HG03139 (cell line): ENCODE results near the gene FBXO24.

Experiments used
- ATAC-seq: cut with Tn5 transposase; IDR thresholded peaks from one replicate; pipeline ENCODE4 v1.9.1; 2021; ENCODE audit not compliant: unreplicated experiment

Gene FBXO24

DNA sequence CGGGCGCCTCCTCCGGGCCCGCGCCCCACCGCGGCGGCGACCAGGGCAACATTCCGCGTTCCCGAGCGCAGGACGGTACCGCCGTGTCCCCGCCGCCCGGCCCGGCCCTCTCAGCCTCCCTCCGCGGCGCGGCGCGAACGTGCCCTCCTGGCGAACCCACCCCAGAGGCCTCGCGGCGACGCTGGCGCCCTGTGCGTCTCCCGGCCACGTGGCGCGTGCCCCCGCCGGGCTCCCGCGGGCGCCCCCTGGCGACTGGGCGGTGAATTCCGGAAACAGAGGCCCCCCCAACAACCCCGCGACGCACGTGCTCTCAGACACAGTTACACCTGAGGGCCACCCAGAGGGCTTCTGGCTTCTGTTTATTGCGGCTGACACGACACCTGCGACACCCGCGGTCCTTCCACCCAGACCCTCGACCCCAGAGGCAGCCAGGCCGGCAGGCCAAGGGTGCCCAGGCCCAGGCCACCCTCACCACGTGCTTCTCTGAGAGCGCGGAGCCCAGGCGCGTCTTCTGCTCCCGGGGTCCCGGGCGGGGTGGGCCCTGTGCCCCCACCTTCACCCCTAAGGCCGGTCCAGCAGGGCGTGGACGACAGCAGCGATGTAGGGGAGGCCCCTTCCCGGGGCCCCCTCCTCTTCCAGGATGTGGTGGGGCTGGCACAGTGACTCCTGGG lies 12.3 kb upstream of the FBXO24 start, which contains the start of gene SAP25:
Gene SAP25 (minus strand): TSS at position 210 of the 671 bp plus-strand sequence. CDS start 158 bp downstream, at position 52.
- ATAC-seq: no peak

DNA sequence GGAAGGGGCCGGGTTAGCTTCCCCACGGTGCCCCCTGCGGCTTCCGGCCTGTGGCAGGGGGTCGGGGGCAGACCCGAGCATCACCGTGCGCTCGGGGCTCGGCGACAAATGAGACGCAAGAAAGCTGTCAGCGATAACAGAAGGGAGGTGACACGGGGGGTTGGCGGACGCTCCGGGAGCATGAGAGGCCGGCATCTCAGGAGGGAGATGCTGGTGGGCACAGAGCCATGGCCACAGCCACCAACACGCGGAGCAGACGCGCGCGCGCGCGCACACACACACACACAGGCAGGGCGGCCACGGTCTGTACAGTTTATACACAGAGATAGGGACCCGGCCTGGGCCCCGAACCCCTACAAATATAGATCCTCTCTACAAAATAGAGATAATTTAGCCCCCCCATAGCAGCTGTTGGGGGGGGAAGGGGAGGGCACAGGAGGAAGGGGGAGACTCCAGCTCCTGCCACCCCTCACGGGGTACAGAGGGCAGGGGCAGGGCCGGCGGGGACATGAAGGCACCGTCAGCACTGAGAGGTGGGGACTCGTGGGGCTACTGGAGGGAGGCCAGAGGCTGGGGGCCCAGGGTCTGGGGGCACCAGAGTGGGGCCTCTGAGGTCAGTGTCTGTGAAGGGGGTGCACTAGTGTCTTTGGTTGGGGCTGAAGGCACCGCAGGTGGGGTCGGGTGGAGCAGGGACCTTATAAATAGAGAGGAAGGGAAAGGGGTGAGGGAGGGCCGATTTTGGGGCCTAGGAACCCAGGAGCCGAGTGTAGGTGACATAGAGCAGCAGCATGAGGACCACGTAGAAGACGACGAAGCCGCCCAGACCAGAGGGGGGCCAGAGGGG lies 11.5 kb upstream of the FBXO24 start:
- no peak for ATAC-seq

DNA sequence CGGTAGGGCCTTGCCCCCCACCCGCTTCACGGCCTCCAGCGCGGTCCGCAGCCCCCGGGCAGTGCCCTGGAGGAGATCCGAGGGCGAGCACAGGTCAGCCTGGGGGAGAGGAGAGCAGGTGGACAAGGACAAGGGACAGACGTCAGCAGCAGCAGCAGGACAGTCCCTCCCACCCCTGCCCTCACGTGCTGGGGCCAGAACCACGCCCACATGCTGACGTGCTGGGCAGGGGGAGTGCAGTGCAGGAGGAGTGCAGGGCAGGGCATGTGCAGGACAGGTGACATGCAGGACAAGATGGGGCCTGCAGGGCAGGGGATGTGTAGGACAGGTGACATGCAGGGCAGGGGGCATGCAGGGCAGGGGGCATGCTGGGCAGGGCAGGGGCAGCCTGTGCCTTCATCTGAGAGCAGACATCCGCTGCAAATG lies 10.9 kb upstream of the FBXO24 start:
- ATAC-seq: no peak

DNA sequence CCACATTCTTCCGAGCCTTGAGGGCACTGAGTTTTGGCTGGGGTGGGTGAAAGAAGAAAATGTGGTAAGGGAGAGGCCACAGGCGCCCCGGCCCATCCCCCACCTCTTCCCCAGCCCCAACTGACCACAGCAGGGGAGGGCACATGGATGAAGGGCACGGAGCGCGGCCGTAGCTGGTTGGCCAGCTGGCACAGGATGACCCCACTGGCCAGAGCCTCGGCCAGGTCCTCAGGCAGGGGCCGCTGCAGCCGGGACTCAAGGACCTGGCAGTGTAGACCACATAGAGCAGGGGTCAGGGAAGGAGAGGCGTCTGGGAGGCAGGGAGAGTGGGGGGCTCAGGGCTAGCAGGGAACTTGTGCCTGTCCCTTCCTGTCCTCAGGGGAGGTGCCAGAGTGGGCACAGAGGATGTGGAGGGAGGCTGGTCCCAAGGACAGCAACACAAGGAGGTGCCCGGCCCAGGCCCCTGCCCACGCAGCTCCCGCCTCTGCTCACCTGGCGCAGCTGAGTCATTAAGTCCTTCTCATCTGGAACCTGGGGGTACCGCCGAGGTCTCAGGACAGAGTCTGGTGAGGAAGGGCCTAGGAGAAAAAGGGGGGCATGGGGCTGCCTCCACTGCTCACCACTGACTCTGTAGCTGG lies 10.3 kb upstream of the FBXO24 start:
- no peak for ATAC-seq

DNA sequence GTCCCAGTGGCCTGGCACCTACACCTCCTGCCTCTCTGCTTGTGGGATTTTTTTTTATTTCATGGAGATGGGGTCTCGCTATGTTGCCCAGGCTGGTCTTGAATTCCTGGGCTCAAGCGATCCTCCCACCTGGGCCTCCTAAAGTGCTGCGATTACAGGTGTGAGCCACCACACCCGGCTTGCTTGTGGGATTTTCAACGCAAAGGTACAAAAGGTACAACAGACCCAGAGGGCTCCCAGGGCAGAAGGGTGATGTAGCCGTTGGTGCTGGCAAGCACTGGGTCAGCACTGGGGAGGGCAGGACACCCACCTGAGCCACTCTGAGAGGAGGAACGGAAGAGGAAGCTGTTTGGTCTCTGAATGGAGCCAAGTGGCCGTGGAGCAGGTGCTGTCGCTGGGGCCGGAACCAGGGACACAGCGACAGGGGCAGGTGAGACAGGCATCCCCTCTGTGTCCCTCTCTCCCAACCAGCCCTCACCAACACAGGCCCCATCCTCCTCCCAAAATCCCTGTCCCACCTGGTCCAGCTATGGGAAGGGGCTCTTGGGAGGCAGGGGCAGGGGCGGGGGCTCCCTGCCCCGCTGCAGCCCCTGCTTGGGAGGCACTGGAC lies 9.6 kb upstream of the FBXO24 start:
- ATAC-seq: no peak

DNA sequence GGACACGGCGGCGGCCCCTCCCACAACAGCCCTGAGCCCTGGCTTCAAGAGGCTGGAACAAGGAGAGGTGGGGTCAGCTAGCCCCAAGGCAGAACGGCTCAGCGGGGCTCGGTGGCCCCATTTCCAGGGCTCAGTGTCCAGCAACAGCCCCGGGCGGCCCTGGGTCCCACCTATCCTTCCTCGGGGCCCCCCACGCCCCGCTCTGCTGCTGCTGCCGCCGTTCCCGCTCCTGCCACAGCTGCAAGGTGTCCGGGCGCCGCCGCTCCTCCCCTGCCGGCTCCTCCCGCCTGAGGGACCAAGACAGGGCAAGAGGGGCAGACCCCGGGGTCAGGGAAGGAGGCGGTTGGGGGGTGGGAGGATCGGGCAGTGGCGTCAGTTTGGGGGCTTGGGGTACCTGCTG lies 9.0 kb upstream of the FBXO24 start:
- ATAC-seq: no peak

DNA sequence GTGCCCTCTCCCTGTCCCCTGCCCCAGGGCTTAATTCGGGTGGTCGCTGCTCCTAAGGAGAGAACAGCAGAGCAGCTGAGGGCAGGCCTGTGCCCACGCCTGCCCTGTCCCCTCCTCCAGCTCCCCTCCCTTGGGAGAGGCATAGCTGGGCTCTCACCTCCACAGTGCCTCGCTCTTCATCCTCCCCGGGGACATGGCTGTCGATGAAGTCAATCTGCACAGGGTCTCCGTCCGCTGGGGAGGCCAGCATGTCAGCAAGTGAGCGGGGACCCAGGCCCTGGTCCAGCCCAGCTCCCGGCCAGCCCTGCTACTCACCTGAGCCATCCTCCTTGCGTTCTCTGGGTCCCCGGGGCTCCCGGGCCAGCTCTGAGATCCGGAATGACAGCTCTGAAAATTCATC lies 8.6 kb upstream of the FBXO24 start:
- no peak for ATAC-seq

DNA sequence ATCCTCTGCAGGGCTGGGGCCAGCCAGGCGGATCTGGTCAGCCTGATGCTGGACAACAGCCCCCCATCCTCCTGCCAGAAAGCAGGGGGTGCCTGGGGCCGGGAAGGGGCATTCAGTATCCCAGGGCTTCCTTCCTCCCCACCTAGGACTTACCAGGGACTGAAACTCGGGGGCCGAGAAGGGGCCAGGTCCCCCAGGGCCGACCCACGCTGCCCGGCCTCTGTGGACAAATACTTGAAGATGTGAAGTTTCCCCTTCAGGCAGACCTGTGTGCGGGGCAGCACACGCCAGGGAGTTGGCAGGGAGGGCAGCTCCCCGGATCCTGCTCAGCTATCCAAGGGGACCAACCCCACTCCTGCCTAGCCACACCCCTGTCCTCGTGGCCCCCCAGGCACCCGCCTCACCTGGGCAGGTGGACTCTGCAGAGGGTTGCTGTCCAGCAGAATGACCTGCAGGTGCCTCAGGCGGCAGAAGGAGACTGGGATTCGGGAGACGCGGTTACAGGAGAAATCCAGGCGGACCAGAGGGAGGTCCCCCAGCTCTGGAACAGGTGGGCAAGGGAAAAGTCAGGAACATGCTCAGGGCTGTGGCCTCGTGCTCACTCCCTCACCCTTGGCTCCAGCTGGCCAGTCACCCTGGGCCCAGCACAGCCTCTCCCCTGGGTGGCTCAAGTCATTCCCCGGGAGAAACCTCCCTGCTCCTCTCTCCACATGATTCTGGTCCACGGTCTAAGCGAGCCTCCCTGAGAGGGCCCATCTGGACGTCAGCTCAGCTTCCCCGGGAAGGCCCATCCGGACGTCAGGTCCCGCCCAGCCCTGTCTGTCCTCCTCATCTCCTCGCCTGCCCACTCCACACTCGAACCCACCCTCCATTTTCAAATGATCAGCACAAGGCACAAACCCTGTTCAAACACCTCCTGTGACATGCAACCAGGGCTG lies 7.6 kb upstream of the FBXO24 start:
- ATAC-seq: no peak

DNA sequence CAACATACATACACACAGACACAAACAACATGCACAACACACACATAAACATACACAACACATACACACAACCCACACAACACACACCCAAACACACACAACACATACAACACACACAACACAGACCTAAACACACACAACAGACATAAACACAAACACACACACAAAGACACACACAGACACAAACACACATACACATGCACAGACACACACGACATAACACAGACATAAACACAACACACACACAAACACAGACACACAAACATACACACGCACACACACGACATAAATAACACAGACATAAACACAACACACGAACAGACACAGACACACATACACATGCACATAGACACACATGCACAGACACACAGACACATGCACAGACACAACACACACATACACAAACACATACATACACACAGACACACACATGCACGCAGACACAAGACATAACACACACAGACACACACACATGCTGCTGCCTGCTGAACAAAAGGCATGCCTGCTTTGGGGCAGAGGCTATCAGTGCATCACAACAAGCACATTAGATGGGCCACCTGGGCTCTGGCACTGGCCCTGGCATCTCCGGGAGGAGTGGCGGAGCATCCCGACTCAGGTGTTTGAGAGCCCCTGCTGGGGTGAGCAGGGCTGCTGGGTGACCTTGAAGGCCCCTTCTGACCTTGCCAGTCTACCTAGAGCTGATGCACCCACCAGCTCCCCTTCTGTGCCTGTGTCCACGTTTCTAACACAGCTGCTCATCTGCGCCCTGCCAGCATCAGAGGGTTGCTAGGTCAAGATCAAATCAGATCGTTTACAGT lies 5.5 kb upstream of the FBXO24 start:
- ATAC-seq: no peak

DNA sequence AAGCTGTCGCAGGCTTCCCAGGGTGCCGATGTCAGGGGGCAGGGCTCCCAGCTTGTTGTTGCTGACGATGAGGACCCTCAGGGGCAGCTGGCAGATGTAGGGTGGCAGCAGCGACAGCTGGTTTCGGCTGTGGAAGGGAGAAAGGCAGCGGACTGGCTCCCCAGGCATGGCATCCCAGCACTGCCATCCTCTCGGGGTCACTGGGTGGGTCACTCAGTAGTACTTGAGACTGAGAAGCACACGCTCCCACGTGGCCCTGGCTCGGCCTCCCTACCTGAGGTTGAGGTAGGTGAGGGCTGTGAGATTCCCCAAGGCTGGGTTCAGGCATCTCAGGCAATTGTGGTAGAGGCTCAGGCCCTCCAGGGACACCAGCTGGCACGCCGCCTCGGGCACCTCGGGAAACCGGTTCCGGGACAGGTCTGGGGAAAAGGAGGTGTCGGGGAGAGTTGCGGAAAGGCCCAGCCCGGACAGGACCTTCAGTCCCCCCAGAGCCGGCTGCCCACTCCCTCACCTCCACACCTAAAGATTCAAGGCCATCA lies 4.0 kb upstream of the FBXO24 start:
- no peak for ATAC-seq

DNA sequence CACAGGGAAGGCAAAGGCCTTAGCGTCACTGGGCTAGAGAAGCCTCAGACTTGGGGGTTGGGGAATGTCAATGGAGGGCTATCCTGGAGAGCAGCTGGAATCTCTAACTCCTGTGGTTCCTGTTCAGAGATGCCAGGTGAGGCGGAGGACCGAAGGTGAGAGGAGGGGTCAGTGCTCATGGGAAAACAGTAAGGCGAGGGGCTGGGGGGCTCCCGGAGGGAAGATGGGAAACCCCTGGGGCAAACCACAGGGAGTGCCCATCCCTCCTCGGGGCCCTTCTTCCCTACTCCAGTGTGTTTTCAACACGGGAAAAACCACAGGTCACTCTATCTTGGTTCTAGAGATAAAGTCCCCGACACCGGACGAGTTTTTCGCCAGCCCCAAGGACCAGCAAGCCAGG lies 3.5 kb upstream of the FBXO24 start:
- ATAC-seq: no peak

DNA sequence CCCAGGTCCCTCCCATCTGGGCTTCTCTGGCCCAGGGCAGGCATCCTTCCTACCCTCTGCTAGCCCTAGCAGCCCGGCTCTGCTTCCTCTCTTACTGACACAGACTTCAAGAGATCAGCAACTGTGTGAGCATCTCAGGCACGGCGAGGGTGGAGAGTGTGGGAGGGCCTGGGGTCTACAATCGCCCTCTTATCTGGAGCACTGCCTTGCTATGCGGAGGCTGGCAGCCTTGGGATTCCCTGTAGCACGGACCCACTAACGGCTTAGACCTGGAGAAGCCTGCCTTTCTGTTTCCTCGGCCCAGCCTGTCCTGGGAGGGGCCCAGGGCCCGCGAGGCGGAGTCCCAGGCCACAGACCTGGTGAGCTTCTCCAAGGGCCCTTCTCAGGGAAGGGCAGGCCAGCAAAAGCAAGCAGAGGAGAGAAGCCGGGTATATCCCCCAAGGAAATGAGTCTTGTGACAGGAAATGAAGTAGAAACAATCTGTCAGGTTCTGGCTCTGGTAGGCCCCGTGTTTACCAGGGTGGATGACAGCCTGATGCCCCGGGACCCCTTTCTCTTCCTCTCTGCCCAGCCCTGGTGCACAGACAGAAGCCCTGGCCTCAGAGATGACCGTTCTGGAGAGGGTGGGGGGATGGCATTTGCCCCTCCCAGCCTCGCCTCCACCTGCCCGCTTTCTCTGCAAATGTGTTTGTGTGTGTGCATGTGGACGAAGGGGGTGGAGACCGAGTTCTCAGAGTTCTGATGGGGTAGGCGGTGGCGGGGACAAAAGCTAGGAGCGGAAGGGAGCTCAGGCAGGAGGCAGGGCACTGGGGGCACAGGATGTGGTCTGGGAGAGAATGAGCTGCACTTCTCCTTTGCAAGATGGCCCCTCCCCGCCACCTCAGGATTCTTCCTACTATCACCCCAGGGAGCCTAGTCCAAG lies 2.7 kb upstream of the FBXO24 start:
- no peak for ATAC-seq

DNA sequence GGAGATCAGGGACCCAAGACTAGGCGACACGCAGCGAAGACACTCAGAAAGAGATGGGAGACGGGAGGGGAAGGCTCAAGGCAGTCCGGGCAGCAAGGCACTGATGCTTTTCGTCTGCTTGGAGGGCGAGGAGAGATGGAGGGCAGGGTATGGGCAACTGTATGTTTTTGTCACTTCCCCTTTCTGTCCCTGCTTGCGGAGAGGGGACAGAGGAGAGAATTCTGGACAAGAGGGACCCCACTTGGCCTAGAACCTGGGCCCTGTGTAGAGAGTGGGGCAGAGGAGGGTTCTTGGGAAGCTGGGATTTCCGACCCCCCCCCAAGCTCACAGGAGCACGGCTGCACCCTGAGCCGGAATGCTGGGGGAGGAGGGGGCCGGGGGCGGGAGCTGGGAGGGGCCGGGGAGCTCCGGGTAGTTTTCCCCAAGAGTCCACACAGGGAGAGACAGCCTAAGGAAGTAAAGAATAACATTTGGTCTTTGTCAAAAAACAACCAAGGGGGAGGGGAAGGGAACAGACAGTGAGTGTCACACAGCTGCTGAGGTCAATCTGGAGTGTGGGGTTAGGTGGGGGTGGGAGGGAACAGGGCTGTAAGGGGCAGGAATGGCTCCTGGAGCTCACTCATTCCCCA lies 2.0 kb upstream of the FBXO24 start:
- no peak for ATAC-seq

DNA sequence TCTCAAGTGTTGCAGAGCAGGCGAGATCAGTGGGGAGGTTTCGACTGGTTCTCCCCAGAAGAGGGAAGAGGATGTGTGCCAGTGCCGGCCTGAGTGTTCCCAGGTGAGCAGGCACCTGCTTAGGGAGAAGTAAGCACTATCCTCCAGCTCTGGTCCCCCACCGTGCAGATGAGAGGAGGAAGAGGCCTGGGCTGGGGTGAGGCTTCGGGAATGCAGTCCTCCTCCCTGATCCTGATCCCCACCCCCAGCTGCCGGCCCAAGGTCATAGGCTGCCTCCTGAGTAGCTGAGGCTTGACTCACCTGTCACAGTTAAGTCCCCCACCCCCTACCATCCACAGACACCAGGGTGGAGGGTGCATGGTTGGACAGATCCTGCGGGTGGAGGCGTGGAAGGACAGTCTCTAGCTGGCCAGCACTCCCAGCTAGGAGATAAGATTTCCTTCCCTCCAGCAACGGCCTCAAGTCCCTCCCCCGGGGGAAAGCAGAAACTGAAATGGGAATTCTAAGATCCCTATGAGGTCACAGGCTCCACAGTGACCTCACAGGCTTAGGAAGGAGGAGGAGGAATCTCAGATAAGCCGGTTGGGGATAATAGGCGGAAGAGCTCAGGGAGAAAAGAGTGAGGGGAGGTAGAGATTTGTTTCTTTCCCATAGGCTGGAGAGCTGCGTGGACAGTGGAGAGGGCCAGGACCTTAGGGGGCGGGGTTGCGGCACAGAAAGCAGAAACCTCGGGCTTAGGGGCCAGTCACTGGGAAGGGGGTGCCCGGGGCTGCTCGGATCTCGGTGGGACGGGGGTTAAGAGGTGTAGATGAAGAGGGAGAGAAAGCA lies 1.2 kb upstream of the FBXO24 start:
- no peak for ATAC-seq

DNA sequence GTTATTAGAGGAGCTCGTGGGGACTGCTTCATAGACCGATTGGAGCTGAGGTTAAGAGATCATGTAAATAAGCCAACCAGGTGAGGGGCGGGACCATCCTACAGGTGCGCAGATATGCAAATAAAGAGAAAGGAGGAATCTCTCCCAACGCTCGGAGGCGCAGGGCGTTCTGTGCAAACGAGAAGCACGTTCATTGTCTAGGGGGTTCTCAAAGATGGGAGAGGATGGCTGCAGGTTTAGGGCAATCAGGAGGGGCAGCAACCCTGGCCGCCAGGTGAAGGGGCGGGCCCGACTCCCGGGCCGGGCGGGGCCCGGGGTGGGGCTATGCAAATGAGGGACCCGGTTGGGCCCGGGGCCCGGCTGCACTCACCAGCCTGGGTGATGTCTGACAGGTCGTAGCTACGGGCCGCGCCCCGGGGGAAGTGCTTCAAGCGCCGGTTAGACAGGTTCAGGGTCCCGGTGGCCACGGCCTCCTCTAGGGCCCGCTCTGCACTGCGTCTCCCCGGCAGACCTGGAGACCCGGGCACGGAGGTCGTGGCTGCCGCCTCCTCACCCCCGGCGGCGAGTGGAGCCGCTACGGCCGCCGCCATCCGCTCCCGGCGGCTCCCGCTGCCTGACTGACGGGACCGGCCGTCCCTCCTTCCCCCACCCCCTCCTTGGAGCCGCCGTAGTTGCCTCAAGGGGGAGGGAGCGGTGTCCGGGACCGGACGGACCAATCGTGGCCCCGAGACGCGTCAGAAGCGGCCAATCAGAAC lies 440 bp upstream of the FBXO24 start, which contains the start of gene LRCH4:
Gene LRCH4 (minus strand): TSS at position 619 of the 755 bp plus-strand sequence. CDS start 29 bp downstream, at position 590.
- ATAC-seq: no peak

DNA sequence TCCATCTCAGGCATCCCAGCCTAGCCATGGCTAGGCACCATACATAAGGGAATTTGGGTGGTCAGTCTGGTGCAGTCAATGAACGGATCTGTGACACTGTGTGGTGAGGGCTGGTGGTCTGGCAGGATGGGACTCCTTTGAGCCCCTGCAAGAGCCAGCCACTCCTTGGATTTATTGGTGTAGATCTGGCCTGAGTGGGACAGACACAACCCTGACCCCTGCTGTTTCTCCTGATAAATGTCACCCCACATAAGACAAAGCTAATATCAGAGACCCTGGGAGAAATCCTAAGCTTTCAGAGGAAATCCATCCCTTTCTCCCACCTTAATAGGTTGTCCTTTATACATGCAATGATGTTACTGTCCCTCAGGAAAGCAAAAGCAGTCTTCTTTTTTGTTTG lies 2.3 kb downstream of the FBXO24 start:
- ATAC-seq: no peak
